HEK293T (cell line): ENCODE data around the gene HOXA10.
A peak's percentile ranks its signal among the peaks of the same experiment; 100 is the strongest.

Source experiments
- CTCF ChIA-PET: fragments of 350-600 bp; formaldehyde crosslinking; extraction: SDS; loops from one replicate; lab custom pipeline; 2021; ENCODE audit warnings: antibody characterized with exemption, inconsistent platforms; lab: Yijun Ruan, JAX
- POLR2A ChIA-PET: fragments of 350-600 bp; formaldehyde crosslinking; extraction: SDS; loops from one replicate; lab custom pipeline; 2020; ENCODE audit warnings: antibody characterized with exemption, inconsistent platforms; lab: Yijun Ruan, JAX
- DNase-seq: peaks from one replicate; pipeline ENCODE4 v3.0.0; 2012; ENCODE audit warnings: mixed read lengths; ENCODE audit errors: extremely low spot score
- ARNT ChIP-seq: fragments of 450-650 bp; IDR thresholded peaks from 2 replicates; pipeline ENCODE4 v1.6.1; 2017; ENCODE audit warnings: mild to moderate bottlenecking
- BHLHE40 ChIP-seq: fragments of 450-650 bp; IDR thresholded peaks from 2 replicates; pipeline ENCODE4 v1.6.1; 2016; ENCODE audit warnings: mild to moderate bottlenecking, moderate library complexity, borderline replicate concordance
- CTBP1 ChIP-seq: fragments of 450-650 bp; IDR thresholded peaks from 2 replicates; pipeline ENCODE4 v1.6.1; 2016; ENCODE audit warnings: borderline replicate concordance
- ELF4 ChIP-seq: fragments of 450-650 bp; IDR thresholded peaks from 2 replicates; pipeline ENCODE4 v1.6.1; 2017; ENCODE audit warnings: antibody characterized with exemption
- FOXA1 ChIP-seq: fragments of 450-650 bp; IDR thresholded peaks from 2 replicates; pipeline ENCODE4 v1.6.1; 2016; ENCODE audit warnings: mild to moderate bottlenecking
- FOXK2 ChIP-seq: fragments of 450-650 bp; IDR thresholded peaks from 2 replicates; pipeline ENCODE4 v1.6.1; 2016; ENCODE audit warnings: mild to moderate bottlenecking
- FOXM1 ChIP-seq: fragments of 450-650 bp; IDR thresholded peaks from 2 replicates; pipeline ENCODE4 v1.6.1; 2017; ENCODE audit warnings: mild to moderate bottlenecking, borderline replicate concordance
- HDGF ChIP-seq: fragments of 450-650 bp; IDR thresholded peaks from 2 replicates; pipeline ENCODE4 v1.6.1; 2017; ENCODE audit warnings: antibody characterized with exemption, borderline replicate concordance
- L3MBTL2 ChIP-seq: fragments of 450-650 bp; conservative IDR thresholded peaks from 2 replicates; pipeline ENCODE4 v1.6.1; 2016; ENCODE audit warnings: mild to moderate bottlenecking
- LEF1 ChIP-seq: fragments of 450-650 bp; IDR thresholded peaks from 2 replicates; pipeline ENCODE4 v1.6.1; 2017; ENCODE audit warnings: mild to moderate bottlenecking, borderline replicate concordance
- NFRKB ChIP-seq: fragments of 450-650 bp; IDR thresholded peaks from 2 replicates; pipeline ENCODE4 v1.6.1; 2016; ENCODE audit warnings: mild to moderate bottlenecking, moderate library complexity
- SP1 ChIP-seq: fragments of 450-650 bp; IDR thresholded peaks from 2 replicates; pipeline ENCODE4 v1.6.1; 2017
- SUZ12 ChIP-seq: fragments of 450-650 bp; IDR thresholded peaks from 2 replicates; pipeline ENCODE4 v1.6.1; 2016; ENCODE audit warnings: mild to moderate bottlenecking
- TARDBP ChIP-seq: fragments of 450-650 bp; IDR thresholded peaks from 2 replicates; pipeline ENCODE4 v1.6.1; 2016
- ZNF384 ChIP-seq: fragments of 450-650 bp; IDR thresholded peaks from 2 replicates; pipeline ENCODE4 v1.6.1; 2016
- TF ChIP-seq, protein P1 (sequence below): fragments of 450-650 bp; IDR thresholded peaks from 2 replicates; pipeline ENCODE4 v1.6.1; 2016

HOXA10 gene

GRCh38 chr7:27174874-27175625 lies 930 bp upstream of the HOXA10 start:
- POLR2A ChIA-PET: interaction anchor here (0.7 to 13.6 kb wide), 10 partner anchors 10 to 979 kb away, joined by 3 to 367 read pairs (median 4); partner anchors contain the start of genes CBX3, HOXA11, HOXA3 and HOXA5
- no peak for DNase-seq
- TF ChIP-seq ELF4: no peak
- TF ChIP-seq BHLHE40: no peak
- TF ChIP-seq NFRKB: no peak
- no peak for TF ChIP-seq TARDBP
- TF ChIP-seq ZNF384: no peak
- TF ChIP-seq, protein P1, sequence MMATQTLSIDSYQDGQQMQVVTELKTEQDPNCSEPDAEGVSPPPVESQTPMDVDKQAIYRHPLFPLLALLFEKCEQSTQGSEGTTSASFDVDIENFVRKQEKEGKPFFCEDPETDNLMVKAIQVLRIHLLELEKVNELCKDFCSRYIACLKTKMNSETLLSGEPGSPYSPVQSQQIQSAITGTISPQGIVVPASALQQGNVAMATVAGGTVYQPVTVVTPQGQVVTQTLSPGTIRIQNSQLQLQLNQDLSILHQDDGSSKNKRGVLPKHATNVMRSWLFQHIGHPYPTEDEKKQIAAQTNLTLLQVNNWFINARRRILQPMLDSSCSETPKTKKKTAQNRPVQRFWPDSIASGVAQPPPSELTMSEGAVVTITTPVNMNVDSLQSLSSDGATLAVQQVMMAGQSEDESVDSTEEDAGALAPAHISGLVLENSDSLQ: no peak
- TF ChIP-seq SP1: no peak
- TF ChIP-seq L3MBTL2: no peak; the same call in 1 of the 2 replicates
- TF ChIP-seq LEF1: no peak
- TF ChIP-seq FOXM1: no peak
- no peak for TF ChIP-seq FOXK2
- CTCF ChIA-PET: interaction anchor here (1.1 to 2.3 kb wide), 4 partner anchors 12 to 31 kb away, joined by 3 to 8 read pairs (median 4); partner anchors contain the start of gene HOXA5

GRCh38 chr7:27173511-27173955 lies 587 bp downstream of the HOXA10 start:
- TF ChIP-seq FOXA1 (no peak), FOXM1 (no peak), LEF1 (peak; percentile 11; the same call in 1 of the 2 replicates)
- TF ChIP-seq, protein P1: no peak
- ChIA-PET CTCF (no interaction called here), POLR2A (interaction anchor here (0.8 to 13.6 kb wide), 9 partner anchors 11 to 981 kb away, joined by 3 to 367 read pairs (median 4); partner anchors contain the start of genes CBX3, HNRNPA2B1, HOXA11 and HOXA3)
- no peak for DNase-seq

DNA sequence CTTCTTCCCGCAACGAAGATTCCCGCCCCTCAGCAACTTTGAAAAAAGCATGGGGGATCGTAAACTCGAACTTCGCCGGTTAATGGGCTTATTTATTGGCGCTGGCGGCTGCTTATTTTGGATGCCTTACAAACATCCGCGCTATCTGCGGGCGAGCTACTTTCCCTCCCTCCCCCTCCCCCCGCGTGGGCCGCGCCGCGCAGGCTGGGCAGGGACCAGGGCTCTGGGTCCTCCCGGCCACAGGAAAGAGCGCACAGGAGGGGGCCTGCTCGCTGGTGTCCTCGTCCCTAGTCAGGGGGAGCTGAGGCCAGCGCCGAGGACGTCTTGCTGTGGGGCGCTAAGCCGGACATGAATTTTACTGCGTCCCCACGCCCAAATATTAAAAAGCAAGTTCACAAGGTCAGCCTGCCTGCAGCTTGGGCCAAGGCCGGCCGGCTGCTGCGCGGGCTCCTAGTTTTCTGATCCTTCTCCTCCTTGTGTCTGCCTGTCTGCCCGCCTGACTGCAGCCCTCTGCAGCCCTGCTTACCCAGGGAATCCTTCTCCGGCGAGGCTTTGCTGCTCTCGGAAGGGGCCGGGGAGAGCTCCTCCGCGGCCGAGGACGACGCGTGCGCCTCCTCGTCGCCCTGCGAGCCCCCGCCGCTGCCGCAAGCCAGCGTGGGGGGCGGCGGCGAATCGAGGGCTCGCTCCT lies 1.2 kb downstream of the HOXA10 start:
- ChIA-PET CTCF (interaction anchor here (0.7 kb wide), 1 partner anchor 22 kb away, joined by 3 read pairs; no protein-coding TSS in a partner anchor), POLR2A (interaction anchor here (0.8 to 13.6 kb wide), 11 partner anchors 10 to 980 kb away, joined by 3 to 367 read pairs (median 4); partner anchors contain the start of genes CBX3, HNRNPA2B1, HOXA11 and HOXA3)
- no peak for DNase-seq
- TF ChIP-seq HDGF (no peak), SUZ12 (no peak), ARNT (0 out of 2 replicates have a peak, but pooled peaks have one; percentile 3), SP1 (no peak), FOXK2 (no peak), NFRKB (no peak), L3MBTL2 (no peak), CTBP1 (peak; percentile 90; the same call in 1 of the 2 replicates), ZNF384 (no peak), BHLHE40 (no peak), FOXM1 (no peak), ELF4 (no peak), FOXA1 (no peak), TARDBP (no peak)
- TF ChIP-seq, protein P1: 0 out of 2 replicates have a peak, but pooled peaks have one; percentile 26

- ChIA-PET CTCF (interaction anchor here (0.7 kb wide), 1 partner anchor 21 kb away, joined by 3 read pairs; no protein-coding TSS in a partner anchor), POLR2A (interaction anchor here (1.0 to 13.6 kb wide), 10 partner anchors 9 to 977 kb away, joined by 3 to 367 read pairs (median 4); partner anchors contain the start of genes CBX3, HNRNPA2B1, HOXA11 and HOXA3)
- TF ChIP-seq NFRKB: no peak
- DNase-seq: no peak
Measured at GRCh38 chr7:27172315-27172774, 1.8 kb downstream of the HOXA10 start.

- CTCF ChIA-PET: no interaction called here
- TF ChIP-seq L3MBTL2: no peak
- TF ChIP-seq NFRKB: no peak
- no peak for TF ChIP-seq TARDBP
- no peak for TF ChIP-seq BHLHE40
- TF ChIP-seq CTBP1: no peak
- TF ChIP-seq, protein P1: no peak
- no peak for TF ChIP-seq FOXA1
- TF ChIP-seq FOXK2: no peak
- no peak for TF ChIP-seq HDGF
- TF ChIP-seq ARNT: no peak
- TF ChIP-seq SP1: no peak
- no peak for TF ChIP-seq SUZ12
- no peak for TF ChIP-seq LEF1
- TF ChIP-seq ELF4: no peak
- no peak for TF ChIP-seq FOXM1
- POLR2A ChIA-PET: interaction anchor here (0.6 to 13.6 kb wide), 8 partner anchors 9 to 977 kb away, joined by 3 to 367 read pairs (median 8); partner anchors contain the start of genes HNRNPA2B1, HOXA11, HOXA3 and HOXA5
- DNase-seq: no peak
Measured at GRCh38 chr7:27171637-27172314, 2.3 kb downstream of the HOXA10 start.
